GM12878 (cell line): Measurements from ENCODE around the gene LUZP2.

Experiments
- ATF7 ChIP-seq: fragments of 450-650 bp; IDR thresholded peaks from 2 replicates; pipeline ENCODE4 v1.6.1; 2016; ENCODE audit warnings: low read depth, mild to moderate bottlenecking
- BCL3 ChIP-seq: IDR thresholded peaks from 2 replicates; pipeline ENCODE4 v1.6.1; 2011; ENCODE audit warnings: borderline replicate concordance, low read depth, mild to moderate bottlenecking, moderate library complexity, low read length; ENCODE audit not compliant: insufficient read depth, poor library complexity, severe bottlenecking
- CTCF ChIP-seq, 3 experiments: IDR thresholded peaks in 2 of 3; conservative IDR thresholded peaks in 1 of 3; 2 replicates each; pipeline ENCODE4 v1.5.1; 2011; ENCODE audit warnings: low read depth in 3 of 3, low read length in 3 of 3, mild to moderate bottlenecking in 3 of 3, control low read depth in 2 of 3, moderate library complexity in 2 of 3, inconsistent platforms in 1 of 3, mixed read lengths in 1 of 3; ENCODE audit not compliant: control insufficient read depth in 2 of 3, insufficient read depth in 1 of 3; ENCODE audit errors: extremely low read depth in 1 of 3
- EED ChIP-seq: sonication (generic); IDR thresholded peaks from 2 replicates; pipeline ENCODE4 v1.6.1; 2016; ENCODE audit warnings: antibody characterized with exemption, low read depth
- ETV6 ChIP-seq, 2 experiments: fragments of 450-650 bp in 1 of 2; IDR thresholded peaks in 1 of 2; conservative IDR thresholded peaks in 1 of 2; 2 replicates each; pipeline ENCODE4 v1.6.1; 2014; ENCODE audit warnings: antibody characterized with exemption in 1 of 2, borderline replicate concordance in 1 of 2, low read depth in 1 of 2, mild to moderate bottlenecking in 1 of 2, moderate library complexity in 1 of 2
- MAX ChIP-seq: IDR thresholded peaks from 2 replicates; pipeline ENCODE4 v1.6.1; 2012; ENCODE audit warnings: low read depth, low read length, improper control_type of control experiment
- NRF1 ChIP-seq: conservative IDR thresholded peaks from 2 replicates; pipeline ENCODE4 v1.6.1; 2011; ENCODE audit warnings: mild to moderate bottlenecking, low read depth, low read length, improper control_type of control experiment
- POLR2A ChIP-seq: IDR thresholded peaks from 2 replicates; pipeline ENCODE4 v1.6.1; 2011; ENCODE audit warnings: low read depth, mild to moderate bottlenecking, low read length
- POLR2AphosphoS5 ChIP-seq: IDR thresholded peaks from 2 replicates; pipeline ENCODE4 v1.6.1; 2011; ENCODE audit warnings: mild to moderate bottlenecking, low read length, inconsistent platforms
- RCOR1 ChIP-seq: conservative IDR thresholded peaks from 2 replicates; pipeline ENCODE4 v1.6.1; 2012; ENCODE audit warnings: low read depth, low read length, improper control_type of control experiment
- REST ChIP-seq: IDR thresholded peaks from 2 replicates; pipeline ENCODE4 v1.6.1; 2012; ENCODE audit warnings: mild to moderate bottlenecking, low read depth, low read length
- SMC3 ChIP-seq: IDR thresholded peaks from 2 replicates; pipeline ENCODE4 v1.6.1; 2011; ENCODE audit warnings: low read length, improper control_type of control experiment, borderline replicate concordance
- SUZ12 ChIP-seq: fragments of 200-600 bp; sonication (generic); IDR thresholded peaks from one replicate; pipeline ENCODE4 v1.6.1; 2018; ENCODE audit warnings: antibody characterized with exemption, mild to moderate bottlenecking; ENCODE audit not compliant: unreplicated experiment

GRCh38 chr11:24585192-24585591, 88.3 kb downstream of the LUZP2 start:
- TF ChIP-seq BCL3 (no peak), POLR2AphosphoS5 (no peak), EED (no peak), SMC3 (no peak), ATF7 (no peak), NRF1 (no peak), CTCF (IDR thresholded peaks at IDR 0.05 in 2 of 3, conservative IDR thresholded peaks at IDR 0.05 in 1 of 3; ENCODE audit: control insufficient read depth in 2 of 3, extremely low read depth in 1 of 3, insufficient read depth in 1 of 3, low read depth in 3 of 3, low read length in 3 of 3) (no peak), MAX (no peak), RCOR1 (no peak), SUZ12 (no peak), POLR2A (no peak), REST (no peak), ETV6 (conservative IDR thresholded peaks at IDR 0.05 in 1 of 2, IDR thresholded peaks at IDR 0.05 in 1 of 2; ENCODE audit: borderline replicate concordance in 1 of 2, low read depth in 1 of 2) (no peak)
